ENCODE measurements around the gene BMP6. TPM values are rescaled to one million over a fixed set of nuclear protein-coding genes. Genes with fewer than 3 reads are reported as not detected.

Gene BMP6
- total and polyA plus RNA-seq, 2 experiments from 2014 or later: 0.84 to 2.8 TPM

DNA sequence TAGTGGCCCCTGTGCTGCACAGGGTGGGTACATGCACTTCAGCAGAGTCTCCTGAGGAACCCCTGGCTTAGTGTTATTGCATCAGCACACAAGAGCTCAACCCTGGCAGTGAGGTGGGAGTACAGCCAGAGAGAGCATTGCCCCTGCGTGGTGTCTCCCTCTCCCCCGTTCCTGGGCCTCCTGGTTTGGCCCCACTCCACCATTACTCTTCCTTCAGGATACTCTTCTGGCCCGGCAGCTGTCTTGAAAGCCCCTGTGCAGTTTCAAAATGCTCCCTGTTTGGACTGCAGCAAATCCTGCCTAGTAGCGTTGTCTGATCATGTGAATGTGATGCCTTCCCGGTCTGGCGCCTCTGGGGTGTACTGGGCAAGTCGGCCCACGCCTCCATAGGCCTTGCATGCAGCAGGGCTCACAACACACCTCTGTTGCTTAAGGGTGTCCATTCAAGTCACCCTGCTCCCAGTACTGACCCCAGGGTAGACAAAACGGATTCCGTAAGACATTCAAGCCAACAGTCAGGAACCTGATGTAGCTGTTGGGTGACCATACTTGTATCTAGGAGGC lies 152.6 kb downstream of the BMP6 start:
- no peaks in the 10 kb centered on the region for H3K4me1 Mint-ChIP-seq
- Histone ChIP-seq H3K4me3 (no peak overlapping the region), H3K79me2 (replicated peaks; ENCODE audit: insufficient read depth) (no peaks in the 10 kb centered on the region), H3K9me2 (ENCODE audit: insufficient read depth) (0 out of 2 replicates have a peak, but pooled peaks cover 6% of the 10 kb centered on the region), H3F3A (replicated peaks; ENCODE audit: low read depth) (no peaks in the 10 kb centered on the region), H3K27ac (ENCODE audit: low read depth) (no peak overlapping the region), H3K4me1 (ENCODE audit: insufficient read depth) (no peaks in the 10 kb centered on the region), H3K4me2 (no peak overlapping the region), H2AFZ (no peak overlapping the region), H3K36me3 (ENCODE audit: insufficient read depth) (peaks cover 25% of the 10 kb centered on the region), H3K27me3 (ENCODE audit: insufficient read depth) (no peaks in the 10 kb centered on the region), H4K20me1 (replicated peaks; ENCODE audit: insufficient read depth) (no peaks in the 10 kb centered on the region; the same call in 1 of the 2 replicates)
- H3K4me3 Mint-ChIP-seq: no peak overlapping the region
- peaks cover 40% of the 10 kb centered on the region for H3K36me3 Mint-ChIP-seq (ENCODE audit: low read depth)
- peaks cover 2% of the 10 kb centered on the region for H3K27me3 Mint-ChIP-seq (ENCODE audit: insufficient read depth, low read depth, poor library complexity)
- no peak overlapping the region for H3K27ac Mint-ChIP-seq
- ATAC-seq: no peak; the same call in 2 of the 3 replicates
- no peak for DNase-seq (ENCODE audit: low spot score)
- TF ChIP-seq CREB1 (CRISPR knock-in tag; IDR thresholded peaks at IDR 0.05; ENCODE audit: low read depth) (no peak), ETS1 (IDR thresholded peaks at IDR 0.05) (no peak), NANOG (IDR thresholded peaks at IDR 0.05; ENCODE audit: borderline replicate concordance) (no peak), POLR2AphosphoS5 (IDR thresholded peaks at IDR 0.05; ENCODE audit: low read depth) (no peak), JUNB (IDR thresholded peaks at IDR 0.05; ENCODE audit: unreplicated experiment) (no peak), EZH2 (IDR thresholded peaks at IDR 0.05; ENCODE audit: low read depth, unreplicated experiment) (no peak), ZNF114 (CRISPR knock-in tag; IDR thresholded peaks at IDR 0.05) (no peak), ZNF331 (CRISPR knock-in tag; IDR thresholded peaks at IDR 0.05; ENCODE audit: low read depth) (no peak), STAT1 (IDR thresholded peaks at IDR 0.05; ENCODE audit: unreplicated experiment) (no peak), EZH2phosphoT487 (IDR thresholded peaks at IDR 0.05; ENCODE audit: unreplicated experiment) (no peak), REST (IDR thresholded peaks at IDR 0.05; ENCODE audit: unreplicated experiment) (no peak)
- TF ChIP-seq, protein P1, sequence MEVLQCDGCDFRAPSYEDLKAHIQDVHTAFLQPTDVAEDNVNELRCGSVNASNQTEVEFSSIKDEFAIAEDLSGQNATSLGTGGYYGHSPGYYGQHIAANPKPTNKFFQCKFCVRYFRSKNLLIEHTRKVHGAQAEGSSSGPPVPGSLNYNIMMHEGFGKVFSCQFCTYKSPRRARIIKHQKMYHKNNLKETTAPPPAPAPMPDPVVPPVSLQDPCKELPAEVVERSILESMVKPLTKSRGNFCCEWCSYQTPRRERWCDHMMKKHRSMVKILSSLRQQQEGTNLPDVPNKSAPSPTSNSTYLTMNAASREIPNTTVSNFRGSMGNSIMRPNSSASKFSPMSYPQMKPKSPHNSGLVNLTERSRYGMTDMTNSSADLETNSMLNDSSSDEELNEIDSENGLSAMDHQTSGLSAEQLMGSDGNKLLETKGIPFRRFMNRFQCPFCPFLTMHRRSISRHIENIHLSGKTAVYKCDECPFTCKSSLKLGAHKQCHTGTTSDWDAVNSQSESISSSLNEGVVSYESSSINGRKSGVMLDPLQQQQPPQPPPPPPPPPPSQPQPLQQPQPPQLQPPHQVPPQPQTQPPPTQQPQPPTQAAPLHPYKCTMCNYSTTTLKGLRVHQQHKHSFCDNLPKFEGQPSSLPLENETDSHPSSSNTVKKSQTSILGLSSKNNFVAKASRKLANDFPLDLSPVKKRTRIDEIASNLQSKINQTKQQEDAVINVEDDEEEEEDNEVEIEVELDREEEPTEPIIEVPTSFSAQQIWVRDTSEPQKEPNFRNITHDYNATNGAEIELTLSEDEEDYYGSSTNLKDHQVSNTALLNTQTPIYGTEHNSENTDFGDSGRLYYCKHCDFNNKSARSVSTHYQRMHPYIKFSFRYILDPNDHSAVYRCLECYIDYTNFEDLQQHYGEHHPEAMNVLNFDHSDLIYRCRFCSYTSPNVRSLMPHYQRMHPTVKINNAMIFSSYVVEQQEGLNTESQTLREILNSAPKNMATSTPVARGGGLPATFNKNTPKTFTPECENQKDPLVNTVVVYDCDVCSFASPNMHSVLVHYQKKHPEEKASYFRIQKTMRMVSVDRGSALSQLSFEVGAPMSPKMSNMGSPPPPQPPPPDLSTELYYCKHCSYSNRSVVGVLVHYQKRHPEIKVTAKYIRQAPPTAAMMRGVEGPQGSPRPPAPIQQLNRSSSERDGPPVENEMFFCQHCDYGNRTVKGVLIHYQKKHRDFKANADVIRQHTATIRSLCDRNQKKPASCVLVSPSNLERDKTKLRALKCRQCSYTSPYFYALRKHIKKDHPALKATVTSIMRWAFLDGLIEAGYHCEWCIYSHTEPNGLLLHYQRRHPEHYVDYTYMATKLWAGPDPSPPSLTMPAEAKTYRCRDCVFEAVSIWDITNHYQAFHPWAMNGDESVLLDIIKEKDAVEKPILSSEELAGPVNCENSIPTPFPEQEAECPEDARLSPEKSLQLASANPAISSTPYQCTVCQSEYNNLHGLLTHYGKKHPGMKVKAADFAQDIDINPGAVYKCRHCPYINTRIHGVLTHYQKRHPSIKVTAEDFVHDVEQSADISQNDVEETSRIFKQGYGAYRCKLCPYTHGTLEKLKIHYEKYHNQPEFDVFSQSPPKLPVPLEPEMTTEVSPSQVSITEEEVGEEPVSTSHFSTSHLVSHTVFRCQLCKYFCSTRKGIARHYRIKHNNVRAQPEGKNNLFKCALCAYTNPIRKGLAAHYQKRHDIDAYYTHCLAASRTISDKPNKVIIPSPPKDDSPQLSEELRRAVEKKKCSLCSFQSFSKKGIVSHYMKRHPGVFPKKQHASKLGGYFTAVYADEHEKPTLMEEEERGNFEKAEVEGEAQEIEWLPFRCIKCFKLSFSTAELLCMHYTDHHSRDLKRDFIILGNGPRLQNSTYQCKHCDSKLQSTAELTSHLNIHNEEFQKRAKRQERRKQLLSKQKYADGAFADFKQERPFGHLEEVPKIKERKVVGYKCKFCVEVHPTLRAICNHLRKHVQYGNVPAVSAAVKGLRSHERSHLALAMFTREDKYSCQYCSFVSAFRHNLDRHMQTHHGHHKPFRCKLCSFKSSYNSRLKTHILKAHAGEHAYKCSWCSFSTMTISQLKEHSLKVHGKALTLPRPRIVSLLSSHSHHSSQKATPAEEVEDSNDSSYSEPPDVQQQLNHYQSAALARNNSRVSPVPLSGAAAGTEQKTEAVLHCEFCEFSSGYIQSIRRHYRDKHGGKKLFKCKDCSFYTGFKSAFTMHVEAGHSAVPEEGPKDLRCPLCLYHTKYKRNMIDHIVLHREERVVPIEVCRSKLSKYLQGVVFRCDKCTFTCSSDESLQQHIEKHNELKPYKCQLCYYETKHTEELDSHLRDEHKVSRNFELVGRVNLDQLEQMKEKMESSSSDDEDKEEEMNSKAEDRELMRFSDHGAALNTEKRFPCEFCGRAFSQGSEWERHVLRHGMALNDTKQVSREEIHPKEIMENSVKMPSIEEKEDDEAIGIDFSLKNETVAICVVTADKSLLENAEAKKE (CRISPR knock-in tag; IDR thresholded peaks at IDR 0.05): no peak
- TF ChIP-seq, protein P2, sequence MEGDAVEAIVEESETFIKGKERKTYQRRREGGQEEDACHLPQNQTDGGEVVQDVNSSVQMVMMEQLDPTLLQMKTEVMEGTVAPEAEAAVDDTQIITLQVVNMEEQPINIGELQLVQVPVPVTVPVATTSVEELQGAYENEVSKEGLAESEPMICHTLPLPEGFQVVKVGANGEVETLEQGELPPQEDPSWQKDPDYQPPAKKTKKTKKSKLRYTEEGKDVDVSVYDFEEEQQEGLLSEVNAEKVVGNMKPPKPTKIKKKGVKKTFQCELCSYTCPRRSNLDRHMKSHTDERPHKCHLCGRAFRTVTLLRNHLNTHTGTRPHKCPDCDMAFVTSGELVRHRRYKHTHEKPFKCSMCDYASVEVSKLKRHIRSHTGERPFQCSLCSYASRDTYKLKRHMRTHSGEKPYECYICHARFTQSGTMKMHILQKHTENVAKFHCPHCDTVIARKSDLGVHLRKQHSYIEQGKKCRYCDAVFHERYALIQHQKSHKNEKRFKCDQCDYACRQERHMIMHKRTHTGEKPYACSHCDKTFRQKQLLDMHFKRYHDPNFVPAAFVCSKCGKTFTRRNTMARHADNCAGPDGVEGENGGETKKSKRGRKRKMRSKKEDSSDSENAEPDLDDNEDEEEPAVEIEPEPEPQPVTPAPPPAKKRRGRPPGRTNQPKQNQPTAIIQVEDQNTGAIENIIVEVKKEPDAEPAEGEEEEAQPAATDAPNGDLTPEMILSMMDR (conservative IDR thresholded peaks at IDR 0.05; ENCODE audit: low read depth in 2 of 2): no peak
- peaks cover 8% of the 10 kb centered on the region for H3K9me3 Mint-ChIP-seq
